ENCODE measurements around the gene WDR1.

DNA sequence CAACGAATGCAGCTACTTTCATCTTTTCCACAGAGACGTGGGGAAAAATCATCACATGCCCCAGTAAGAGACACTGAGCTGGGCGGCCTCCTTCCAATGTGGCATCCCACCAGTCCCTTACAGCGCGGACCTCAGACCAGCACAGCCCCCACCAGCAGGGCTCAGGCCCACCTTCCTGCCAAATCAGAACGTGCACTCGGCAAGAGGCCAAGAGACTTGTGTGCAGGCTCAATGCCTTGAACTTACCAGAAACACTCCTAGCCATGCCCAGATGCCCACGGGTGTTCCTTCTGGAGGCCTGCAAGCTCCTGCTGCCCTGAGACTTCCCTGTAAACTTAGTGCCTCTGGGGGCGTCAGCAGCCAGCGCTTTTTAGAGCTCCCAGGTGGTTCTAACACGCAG lies 31.2 kb downstream of the WDR1 start:
- TF ChIP-seq, protein P1, sequence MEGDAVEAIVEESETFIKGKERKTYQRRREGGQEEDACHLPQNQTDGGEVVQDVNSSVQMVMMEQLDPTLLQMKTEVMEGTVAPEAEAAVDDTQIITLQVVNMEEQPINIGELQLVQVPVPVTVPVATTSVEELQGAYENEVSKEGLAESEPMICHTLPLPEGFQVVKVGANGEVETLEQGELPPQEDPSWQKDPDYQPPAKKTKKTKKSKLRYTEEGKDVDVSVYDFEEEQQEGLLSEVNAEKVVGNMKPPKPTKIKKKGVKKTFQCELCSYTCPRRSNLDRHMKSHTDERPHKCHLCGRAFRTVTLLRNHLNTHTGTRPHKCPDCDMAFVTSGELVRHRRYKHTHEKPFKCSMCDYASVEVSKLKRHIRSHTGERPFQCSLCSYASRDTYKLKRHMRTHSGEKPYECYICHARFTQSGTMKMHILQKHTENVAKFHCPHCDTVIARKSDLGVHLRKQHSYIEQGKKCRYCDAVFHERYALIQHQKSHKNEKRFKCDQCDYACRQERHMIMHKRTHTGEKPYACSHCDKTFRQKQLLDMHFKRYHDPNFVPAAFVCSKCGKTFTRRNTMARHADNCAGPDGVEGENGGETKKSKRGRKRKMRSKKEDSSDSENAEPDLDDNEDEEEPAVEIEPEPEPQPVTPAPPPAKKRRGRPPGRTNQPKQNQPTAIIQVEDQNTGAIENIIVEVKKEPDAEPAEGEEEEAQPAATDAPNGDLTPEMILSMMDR (conservative IDR thresholded peaks at IDR 0.05), result no peak
- no peak for TF ChIP-seq ZFX (IDR thresholded peaks at IDR 0.05)

Measured in C4-2B (cell line).